Activated CD8-positive, alpha-beta T cell treated with anti-CD3 and anti-CD28 coated beads for 36 hours (primary cell): Measurements from ENCODE around the gene SLC26A9. TPM values are rescaled to one million over a fixed set of nuclear protein-coding genes. Genes with fewer than 3 reads are reported as not detected.

Experiments
- ATAC-seq: fragments of 200-7000 bp; cut with Tn5 transposase; one replicate; pipeline ENCODE4 v1.10.0; 2021; ENCODE audit warnings: mild to moderate bottlenecking, moderate library complexity
- CTCF ChIA-PET: fragments of 350-600 bp; sonication (Branson Sonifier 250); formaldehyde crosslinking; loops from one replicate; lab custom pipeline; 2021; ENCODE audit warnings: antibody characterized with exemption; lab: Charles Lee
- POLR2A ChIA-PET: fragments of 350-600 bp; sonication (Branson Sonifier 250); formaldehyde crosslinking; loops from one replicate; lab custom pipeline; 2021; ENCODE audit warnings: antibody characterized with exemption; lab: Charles Lee
- DNase-seq: peaks from one replicate; pipeline ENCODE4 v3.0.0-alpha.2; 2020
- H3K27ac Mint-ChIP-seq: one replicate; pipeline ENCODE4 v1.8.0; 2021; ENCODE audit warnings: mild to moderate bottlenecking, mixed read lengths
- H3K27me3 Mint-ChIP-seq: one replicate; pipeline ENCODE4 v1.8.0; 2021; ENCODE audit warnings: mixed read lengths
- H3K36me3 Mint-ChIP-seq: one replicate; pipeline ENCODE4 v1.8.0; 2021; ENCODE audit warnings: low read depth, mixed read lengths
- H3K4me1 Mint-ChIP-seq: one replicate; pipeline ENCODE4 v1.8.0; 2021; ENCODE audit warnings: low read depth, mixed read lengths
- H3K4me3 Mint-ChIP-seq: one replicate; pipeline ENCODE4 v1.8.0; 2021; ENCODE audit warnings: mild to moderate bottlenecking, moderate library complexity, mixed read lengths
- H3K9me3 Mint-ChIP-seq: one replicate; pipeline ENCODE4 v1.8.0; 2021; ENCODE audit warnings: mixed read lengths
- intact Hi-C: fragments of 100-400 bp; cut with micrococcal nuclease; formaldehyde crosslinking; loops from one replicate; pipeline ENCODE4 v1.10.0; 2022
- total RNA-seq, 2 experiments: library from RNA; stranded (reverse); gene quantifications; one replicate each; pipeline ENCODE4 v1.2.3, GENCODE V29; 2021
- TF ChIP-seq, protein P1 (sequence below): fragments of 200-600 bp; IDR thresholded peaks from one replicate; pipeline ENCODE4 v1.8.0; 2022; ENCODE audit warnings: antibody characterized with exemption, mild to moderate bottlenecking

Gene SLC26A9
- total RNA-seq, 2 experiments from 2014 or later: not detected

DNA sequence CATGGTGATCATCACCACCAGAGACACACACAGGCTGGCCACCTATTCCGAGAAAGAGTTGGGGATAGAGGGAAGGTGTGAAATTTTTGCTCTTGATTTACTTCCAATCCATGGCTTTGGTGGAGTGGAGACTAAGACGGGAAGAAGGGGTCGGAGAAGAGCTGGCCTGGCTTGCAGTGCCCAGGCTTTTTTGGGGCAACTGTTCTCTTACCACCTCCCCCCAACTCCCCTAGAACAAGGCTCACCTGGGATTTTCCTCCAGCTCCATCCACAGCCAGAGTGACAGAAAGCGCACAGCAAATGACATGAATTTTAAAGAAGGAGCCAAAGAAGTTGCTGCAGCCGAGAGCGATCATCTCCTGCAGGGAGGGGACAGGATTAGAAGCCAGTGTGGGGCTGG lies 16.0 kb downstream of the SLC26A9 start:
- ChIA-PET POLR2A (interaction anchor here (0.7 kb wide), 1 partner anchor 370 kb away, joined by 3 read pairs; no protein-coding TSS in a partner anchor), CTCF (interaction anchor here (1.5 to 4.0 kb wide), 2 partner anchors 10 to 50 kb away, joined by 3 to 24 read pairs; no protein-coding TSS in a partner anchor)
- Mint-ChIP-seq H3K27ac (no peak overlapping the region), H3K4me1 (no peaks in the 10 kb centered on the region), H3K36me3 (no peaks in the 10 kb centered on the region), H3K4me3 (no peak overlapping the region), H3K27me3 (no peaks in the 10 kb centered on the region), H3K9me3 (no peaks in the 10 kb centered on the region)
- intact Hi-C loops: no loop called here
- TF ChIP-seq, protein P1, sequence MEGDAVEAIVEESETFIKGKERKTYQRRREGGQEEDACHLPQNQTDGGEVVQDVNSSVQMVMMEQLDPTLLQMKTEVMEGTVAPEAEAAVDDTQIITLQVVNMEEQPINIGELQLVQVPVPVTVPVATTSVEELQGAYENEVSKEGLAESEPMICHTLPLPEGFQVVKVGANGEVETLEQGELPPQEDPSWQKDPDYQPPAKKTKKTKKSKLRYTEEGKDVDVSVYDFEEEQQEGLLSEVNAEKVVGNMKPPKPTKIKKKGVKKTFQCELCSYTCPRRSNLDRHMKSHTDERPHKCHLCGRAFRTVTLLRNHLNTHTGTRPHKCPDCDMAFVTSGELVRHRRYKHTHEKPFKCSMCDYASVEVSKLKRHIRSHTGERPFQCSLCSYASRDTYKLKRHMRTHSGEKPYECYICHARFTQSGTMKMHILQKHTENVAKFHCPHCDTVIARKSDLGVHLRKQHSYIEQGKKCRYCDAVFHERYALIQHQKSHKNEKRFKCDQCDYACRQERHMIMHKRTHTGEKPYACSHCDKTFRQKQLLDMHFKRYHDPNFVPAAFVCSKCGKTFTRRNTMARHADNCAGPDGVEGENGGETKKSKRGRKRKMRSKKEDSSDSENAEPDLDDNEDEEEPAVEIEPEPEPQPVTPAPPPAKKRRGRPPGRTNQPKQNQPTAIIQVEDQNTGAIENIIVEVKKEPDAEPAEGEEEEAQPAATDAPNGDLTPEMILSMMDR: no peak
- DNase-seq (no peak), ATAC-seq (no peak)

DNA sequence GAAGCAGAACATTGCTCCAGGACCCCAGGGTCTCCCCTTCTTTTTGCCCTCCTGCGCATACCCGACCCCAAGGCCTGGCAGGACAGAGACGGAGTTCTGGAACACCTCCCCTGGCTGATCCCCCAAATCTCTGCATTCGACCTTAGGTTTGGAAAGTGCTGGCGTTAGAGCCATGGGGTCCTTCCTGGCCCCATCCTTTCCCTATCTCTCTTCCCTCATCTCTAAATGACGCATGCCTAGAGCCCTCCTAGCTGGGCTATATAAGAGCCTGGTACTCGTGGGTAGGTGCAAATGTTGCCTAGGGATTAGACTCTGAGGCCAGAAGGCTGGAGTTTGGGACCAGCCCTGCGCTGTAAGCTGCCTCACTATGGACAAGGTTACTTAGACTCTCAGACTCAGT lies 16.6 kb downstream of the SLC26A9 start:
- Mint-ChIP-seq H3K9me3 (no peaks in the 10 kb centered on the region), H3K4me1 (no peaks in the 10 kb centered on the region), H3K36me3 (no peaks in the 10 kb centered on the region), H3K4me3 (no peak overlapping the region), H3K27ac (no peak overlapping the region), H3K27me3 (no peaks in the 10 kb centered on the region)
- ATAC-seq (no peak), DNase-seq (no peak)
- TF ChIP-seq, protein P1: no peak
- intact Hi-C loops: no loop called here
- POLR2A ChIA-PET: no interaction called here
- CTCF ChIA-PET: interaction anchor here (1.5 kb wide), 1 partner anchor 9 kb away, joined by 3 read pairs; no protein-coding TSS in a partner anchor

DNA sequence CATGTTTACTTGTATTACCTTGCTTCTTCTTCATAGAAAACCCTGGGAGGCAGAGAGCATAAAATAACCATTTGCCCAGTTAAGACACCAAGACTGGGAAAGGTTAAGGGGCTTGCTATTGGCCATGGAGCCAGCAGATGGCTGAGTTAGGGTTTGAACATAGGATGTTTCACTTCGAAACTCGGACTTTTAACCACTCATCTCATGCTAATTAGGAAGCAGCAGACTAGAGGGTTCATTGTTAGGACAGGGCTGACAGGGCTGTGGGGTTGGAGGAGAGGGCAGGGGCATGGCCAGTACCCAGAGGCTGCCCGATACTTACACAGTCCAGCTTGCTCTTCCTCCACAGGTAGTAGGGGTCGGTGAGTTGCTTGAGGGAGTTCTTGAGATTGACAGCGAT lies 17.0 kb downstream of the SLC26A9 start:
- CTCF ChIA-PET: interaction anchor here (0.8 kb wide), 1 partner anchor 51 kb away, joined by 4 read pairs; no protein-coding TSS in a partner anchor
- no peaks in the 10 kb centered on the region for H3K4me1 Mint-ChIP-seq
- DNase-seq: no peak
- H3K27me3 Mint-ChIP-seq: no peaks in the 10 kb centered on the region
- POLR2A ChIA-PET: no interaction called here
- intact Hi-C loops: no loop called here
- TF ChIP-seq, protein P1: no peak
- H3K36me3 Mint-ChIP-seq: no peaks in the 10 kb centered on the region
- ATAC-seq: no peak
- no peak overlapping the region for H3K4me3 Mint-ChIP-seq
- no peaks in the 10 kb centered on the region for H3K9me3 Mint-ChIP-seq
- H3K27ac Mint-ChIP-seq: no peak overlapping the region

DNA sequence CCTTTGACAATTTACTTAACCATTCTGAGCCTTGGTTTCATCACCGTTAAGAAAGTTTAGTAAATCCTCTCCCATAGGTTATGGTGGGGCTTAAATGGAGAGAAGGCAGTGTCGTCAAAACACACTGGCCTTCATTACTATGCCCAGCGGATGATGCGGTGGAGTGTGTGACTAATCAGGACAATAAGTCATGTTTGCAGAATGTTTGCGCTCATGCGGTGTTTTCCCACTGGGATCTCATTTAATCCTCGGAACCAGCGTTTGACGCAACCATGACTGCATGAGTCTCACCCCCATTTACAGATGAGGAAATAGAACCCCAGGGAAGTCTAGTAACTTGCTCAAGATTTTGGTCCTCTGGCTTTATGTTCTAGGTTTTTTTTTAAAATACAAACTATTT lies 17.5 kb downstream of the SLC26A9 start:
- H3K4me1 Mint-ChIP-seq: no peaks in the 10 kb centered on the region
- H3K27ac Mint-ChIP-seq: no peak overlapping the region
- DNase-seq (no peak), ATAC-seq (no peak)
- ChIA-PET CTCF (interaction anchor here (0.8 to 12.3 kb wide), 2 partner anchors 52 to 56 kb away, joined by 4 to 260 read pairs; no protein-coding TSS in a partner anchor), POLR2A (no interaction called here)
- TF ChIP-seq, protein P1: no peak
- H3K36me3 Mint-ChIP-seq: no peaks in the 10 kb centered on the region
- intact Hi-C loops: no loop called here
- no peak overlapping the region for H3K4me3 Mint-ChIP-seq
- no peaks in the 10 kb centered on the region for H3K27me3 Mint-ChIP-seq
- no peaks in the 10 kb centered on the region for H3K9me3 Mint-ChIP-seq

DNA sequence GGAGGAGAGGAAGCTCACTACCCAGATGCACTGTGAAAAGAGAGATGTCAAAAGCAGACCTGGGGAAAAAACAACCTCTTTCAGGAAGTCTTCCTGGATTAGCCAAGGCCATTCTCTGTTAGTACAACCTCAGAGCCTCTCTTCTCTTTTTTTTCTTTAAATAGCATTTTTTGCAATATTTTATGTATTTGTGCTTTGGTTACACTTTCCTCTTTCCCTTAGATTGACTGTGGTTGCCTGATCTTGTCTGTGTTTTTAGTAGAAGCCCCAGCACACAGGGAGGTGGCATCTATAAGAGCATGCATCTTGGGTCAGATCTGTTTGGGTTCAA lies 18.8 kb downstream of the SLC26A9 start:
- DNase-seq: no peak
- ChIA-PET CTCF (interaction anchor here (12.3 kb wide), 1 partner anchor 57 kb away, joined by 260 read pairs; no protein-coding TSS in a partner anchor), POLR2A (no interaction called here)
- H3K4me3 Mint-ChIP-seq: no peak overlapping the region
- H3K27ac Mint-ChIP-seq: no peak overlapping the region
- TF ChIP-seq, protein P1: no peak
- intact Hi-C loops: no loop called here
- H3K9me3 Mint-ChIP-seq: no peaks in the 10 kb centered on the region
- H3K36me3 Mint-ChIP-seq: no peaks in the 10 kb centered on the region
- ATAC-seq: no peak
- H3K27me3 Mint-ChIP-seq: no peaks in the 10 kb centered on the region
- no peaks in the 10 kb centered on the region for H3K4me1 Mint-ChIP-seq
